ENCODE results near the gene TBC1D7.

DNA sequence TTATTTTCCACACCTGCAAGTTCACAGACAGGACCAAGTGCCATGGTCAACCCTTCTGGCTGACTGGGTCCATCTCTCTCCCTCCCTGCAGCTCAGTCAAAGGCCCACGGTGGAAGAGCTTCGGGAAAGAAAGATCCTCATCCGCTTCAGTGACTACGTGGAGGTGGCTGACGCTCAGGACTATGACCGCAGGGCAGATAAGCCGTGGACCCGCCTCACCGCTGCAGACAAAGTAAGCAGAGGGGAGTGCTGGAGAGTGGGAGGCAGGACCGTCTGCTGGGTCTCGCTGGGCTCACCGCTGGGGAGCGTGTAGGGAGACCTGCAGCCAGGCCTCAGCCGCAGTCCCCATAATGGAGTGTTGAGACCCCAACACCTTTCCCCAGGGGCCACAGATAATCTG is 45.0 kb downstream of the TBC1D7 start:
- TF ChIP-seq EZH2phosphoT487 (IDR thresholded peaks at IDR 0.05; ENCODE audit: insufficient read depth, low read depth) (no peak), EZH2 (IDR thresholded peaks at IDR 0.05; ENCODE audit: insufficient read depth, poor library complexity, severe bottlenecking) (no peak)

Measured in GM23248 (cell line).